ENCODE results near the gene FILIP1.

DNA sequence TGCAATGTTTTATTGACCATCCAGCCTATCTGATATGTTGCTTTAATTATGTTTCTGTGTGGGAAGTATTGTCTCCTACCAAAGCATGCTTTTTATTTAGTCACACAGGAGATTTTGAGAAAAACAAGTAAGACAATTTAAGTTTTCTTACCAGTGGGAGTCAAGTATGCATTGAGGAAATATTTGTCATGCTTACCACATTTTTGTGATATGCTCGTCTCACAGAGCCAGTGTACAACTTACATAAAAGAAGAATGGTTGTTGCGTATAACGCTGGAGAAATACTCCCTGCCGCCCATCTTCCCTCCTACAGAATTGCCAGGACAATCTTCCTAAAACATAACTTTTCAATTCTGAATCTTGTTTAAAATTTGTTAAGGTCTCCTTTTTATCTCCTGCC lies 37.1 kb upstream of the FILIP1 start:
- TF ChIP-seq POLR2A (IDR thresholded peaks at IDR 0.05) (no peak), POLR2AphosphoS5 (IDR thresholded peaks at IDR 0.05; ENCODE audit: insufficient read depth in 1 of 2, low read depth in 1 of 2) (no peak)
- TF ChIP-seq, protein P1, sequence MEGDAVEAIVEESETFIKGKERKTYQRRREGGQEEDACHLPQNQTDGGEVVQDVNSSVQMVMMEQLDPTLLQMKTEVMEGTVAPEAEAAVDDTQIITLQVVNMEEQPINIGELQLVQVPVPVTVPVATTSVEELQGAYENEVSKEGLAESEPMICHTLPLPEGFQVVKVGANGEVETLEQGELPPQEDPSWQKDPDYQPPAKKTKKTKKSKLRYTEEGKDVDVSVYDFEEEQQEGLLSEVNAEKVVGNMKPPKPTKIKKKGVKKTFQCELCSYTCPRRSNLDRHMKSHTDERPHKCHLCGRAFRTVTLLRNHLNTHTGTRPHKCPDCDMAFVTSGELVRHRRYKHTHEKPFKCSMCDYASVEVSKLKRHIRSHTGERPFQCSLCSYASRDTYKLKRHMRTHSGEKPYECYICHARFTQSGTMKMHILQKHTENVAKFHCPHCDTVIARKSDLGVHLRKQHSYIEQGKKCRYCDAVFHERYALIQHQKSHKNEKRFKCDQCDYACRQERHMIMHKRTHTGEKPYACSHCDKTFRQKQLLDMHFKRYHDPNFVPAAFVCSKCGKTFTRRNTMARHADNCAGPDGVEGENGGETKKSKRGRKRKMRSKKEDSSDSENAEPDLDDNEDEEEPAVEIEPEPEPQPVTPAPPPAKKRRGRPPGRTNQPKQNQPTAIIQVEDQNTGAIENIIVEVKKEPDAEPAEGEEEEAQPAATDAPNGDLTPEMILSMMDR (IDR thresholded peaks at IDR 0.05) = no peak
